BLaER1 treated with 17β-estradiol and CSF1 and Interleukin-3, amounts not matched to agents 10 nM and 100 nM (cell line): ENCODE data around the gene LIMD2.
A peak's percentile ranks its signal among the peaks of the same experiment; 100 is the strongest.

Experiments
- H3K27ac ChIP-seq, 11 experiments: shearing (Covaris generic); formaldehyde crosslinking; 2 replicates each; pipeline ENCODE4 v1.8.1; 2022
- H3K27me3 ChIP-seq, 11 experiments: shearing (Covaris generic); formaldehyde crosslinking; 2 replicates each; pipeline ENCODE4 v1.8.1; 2022
- H3K36me3 ChIP-seq, 11 experiments: shearing (Covaris generic); formaldehyde crosslinking; 2 replicates each; pipeline ENCODE4 v1.8.1; 2022
- H3K4me1 ChIP-seq, 10 experiments: shearing (Covaris generic); formaldehyde crosslinking; 2 replicates each; pipeline ENCODE4 v1.8.1; 2022
- H3K4me2 ChIP-seq, 11 experiments: shearing (Covaris generic); formaldehyde crosslinking; 2 replicates each; pipeline ENCODE4 v1.8.1; 2022
- H3K4me3 ChIP-seq, 10 experiments: shearing (Covaris generic); formaldehyde crosslinking; 2 replicates each; pipeline ENCODE4 v1.8.1; 2022
- H3K9ac ChIP-seq, 11 experiments: shearing (Covaris generic); formaldehyde crosslinking; 2 replicates each; pipeline ENCODE4 v1.8.1; 2022
- H3K9me3 ChIP-seq, 11 experiments: shearing (Covaris generic); formaldehyde crosslinking; replicated peaks in 1 of 11; 2 replicates each; pipeline ENCODE4 v1.8.1; 2022
- H4K20me1 ChIP-seq, 11 experiments: shearing (Covaris generic); formaldehyde crosslinking; 2 replicates each; pipeline ENCODE4 v1.8.1; 2022
- Cebpa-rat ChIP-seq, 11 experiments: shearing (Covaris generic); IDR thresholded peaks; 2 replicates each; pipeline ENCODE4 v1.8.1; 2022

LIMD2 gene

DNA sequence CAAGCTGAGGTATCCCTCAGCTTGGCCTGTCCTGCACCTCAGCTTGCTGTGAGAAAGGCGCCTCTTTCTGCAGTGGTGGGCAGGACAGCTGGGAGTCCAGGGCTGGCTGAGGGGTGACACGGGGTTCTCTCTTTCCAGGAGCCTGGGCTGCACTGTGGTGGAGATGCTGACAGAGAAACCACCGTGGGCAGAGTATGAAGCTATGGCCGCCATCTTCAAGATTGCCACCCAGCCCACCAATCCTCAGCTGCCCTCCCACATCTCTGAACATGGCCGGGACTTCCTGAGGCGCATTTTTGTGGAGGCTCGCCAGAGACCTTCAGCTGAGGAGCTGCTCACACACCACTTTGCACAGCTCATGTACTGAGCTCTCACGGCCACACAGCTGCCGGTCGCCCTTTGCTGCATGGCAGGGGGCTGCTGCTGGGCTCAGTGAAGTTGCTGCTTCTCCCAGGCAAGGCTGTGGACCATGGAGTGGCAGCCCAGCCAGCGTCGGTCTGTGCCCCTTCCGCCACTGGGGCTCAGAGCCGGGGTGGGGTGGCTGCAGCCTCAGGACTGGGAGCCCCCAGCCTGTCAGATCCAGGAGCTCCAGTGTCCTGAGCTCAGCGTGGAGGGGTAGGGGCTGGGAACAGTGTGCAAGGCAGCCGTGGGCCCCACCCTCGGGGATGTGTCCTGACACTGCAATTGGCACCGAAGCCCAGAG lies 6.4 kb downstream of the LIMD2 start:
- Histone ChIP-seq H3K36me3 (peaks cover 66 to 94% (median 83%) of the 10 kb centered on the region in 11 experiments), H3K4me1 (peaks cover 48 to 56% (median 50%) of the 10 kb centered on the region in 10 experiments), H3K27ac (peak overlapping the region in 6 of 11 experiments; percentile 23 to 100 (median 100); a peak in 8 of 22 replicates), H3K4me3 (no peak overlapping the region), H4K20me1 (peaks cover 41 to 100% (median 55%) of the 10 kb centered on the region in 11 experiments; a peak in 21 of 22 replicates), H3K4me2 (peak overlapping the region in 10 of 11 experiments; percentile 93 to 100 (median 99); a peak in 11 of 22 replicates), H3K9me3 (no peaks in the 10 kb centered on the region), H3K27me3 (no peaks in the 10 kb centered on the region), H3K9ac (peak overlapping the region in 7 of 11 experiments; percentile 29 to 60 (median 38); a peak in 9 of 22 replicates)
- no peak for TF ChIP-seq Cebpa-rat (IDR thresholded peaks at IDR 0.05)

DNA sequence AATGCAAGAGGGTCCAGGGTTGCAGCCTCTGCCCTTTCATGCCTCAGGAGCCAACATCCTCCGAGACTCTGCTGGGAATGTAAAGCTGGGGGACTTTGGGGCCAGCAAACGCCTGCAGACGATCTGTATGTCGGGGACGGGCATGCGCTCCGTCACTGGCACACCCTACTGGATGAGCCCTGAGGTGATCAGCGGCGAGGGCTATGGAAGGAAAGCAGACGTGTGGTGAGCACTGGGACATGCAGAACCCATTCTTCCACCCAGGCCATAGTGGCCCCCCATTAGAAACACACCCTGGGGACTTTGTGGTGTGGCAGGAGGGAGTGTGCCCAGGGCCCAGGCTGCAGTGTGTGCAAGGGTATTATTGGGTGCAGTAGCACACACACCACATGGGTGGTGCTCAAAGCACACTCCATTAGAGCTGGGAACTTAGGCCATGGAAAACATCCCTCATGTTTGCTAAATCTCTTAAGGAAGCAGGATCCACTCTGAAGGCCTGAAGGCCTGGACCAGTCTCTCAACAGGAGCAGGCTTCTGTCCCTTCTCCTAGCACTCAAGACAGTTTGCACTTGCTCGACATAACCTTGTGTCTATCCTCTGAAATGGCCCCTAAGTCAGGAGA lies 7.6 kb downstream of the LIMD2 start:
- Histone ChIP-seq H3K9ac (no peak overlapping the region), H3K4me3 (no peak overlapping the region), H3K9me3 (no peaks in the 10 kb centered on the region), H3K27ac (no peak overlapping the region), H3K4me2 (no peak overlapping the region), H3K4me1 (peaks cover 37 to 43% (median 39%) of the 10 kb centered on the region in 10 experiments), H3K36me3 (peaks cover 73 to 94% (median 82%) of the 10 kb centered on the region in 11 experiments), H3K27me3 (no peaks in the 10 kb centered on the region), H4K20me1 (peaks cover 29 to 94% (median 43%) of the 10 kb centered on the region in 11 experiments; a peak in 21 of 22 replicates)
- TF ChIP-seq Cebpa-rat (IDR thresholded peaks at IDR 0.05), result no peak

DNA sequence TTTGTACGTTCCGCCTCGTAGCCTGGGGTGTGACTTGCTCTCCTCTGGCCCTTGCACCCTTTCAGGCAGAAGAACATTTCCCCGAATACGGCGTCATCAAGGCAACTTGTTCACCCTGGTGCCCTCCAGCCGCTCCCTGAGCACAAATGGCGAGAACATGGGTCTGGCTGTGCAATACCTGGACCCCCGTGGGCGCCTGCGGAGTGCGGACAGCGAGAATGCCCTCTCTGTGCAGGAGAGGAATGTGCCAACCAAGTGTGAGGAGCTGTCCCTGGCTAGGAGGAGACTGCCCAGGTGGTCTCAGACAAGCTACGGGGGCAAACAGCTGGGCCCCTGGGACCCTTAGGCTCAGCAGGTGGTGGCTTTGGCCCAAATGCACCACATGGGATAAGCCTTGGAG lies 10.4 kb downstream of the LIMD2 start:
- H3K27ac ChIP-seq, result no peak overlapping the region
- H3K36me3 ChIP-seq, result peaks cover 84 to 100% (median 97%) of the 10 kb centered on the region in 11 experiments

DNA sequence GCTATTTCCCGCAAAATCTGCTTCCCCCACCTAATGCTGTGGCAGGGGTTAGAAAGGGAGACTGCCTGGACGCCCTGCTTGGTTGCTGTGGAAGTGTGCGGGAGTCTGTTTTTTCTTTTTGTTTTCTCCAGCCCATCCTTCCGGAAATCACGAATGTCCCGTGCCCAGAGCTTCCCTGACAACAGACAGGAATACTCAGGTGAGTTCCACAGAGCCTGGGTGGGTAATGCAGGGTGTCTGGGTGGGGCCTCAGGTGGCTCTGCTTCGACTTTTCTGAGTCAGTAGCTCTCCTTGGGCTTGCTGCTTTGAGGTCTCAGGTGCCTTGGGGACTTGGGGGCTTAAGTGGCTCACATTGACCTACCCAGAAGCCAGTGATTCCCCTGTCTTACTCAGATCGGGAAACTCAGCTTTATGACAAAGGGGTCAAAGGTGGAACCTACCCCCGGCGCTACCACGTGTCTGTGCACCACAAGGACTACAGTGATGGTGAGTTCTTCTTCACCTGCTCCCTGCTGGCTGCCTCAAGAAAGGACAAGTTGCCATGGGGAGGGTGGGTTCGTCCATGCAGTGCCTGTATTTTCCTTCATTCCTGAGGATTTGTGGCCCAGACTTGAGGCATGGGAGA lies 11.4 kb downstream of the LIMD2 start:
- Histone ChIP-seq H3K4me1 (peaks cover 0 to 5% (median 1%) of the 10 kb centered on the region in 10 experiments; a peak in 11 of 20 replicates), H3K36me3 (peaks cover 84 to 100% (median 97%) of the 10 kb centered on the region in 11 experiments), H3K27ac (no peak overlapping the region), H4K20me1 (peaks cover 0 to 67% (median 11%) of the 10 kb centered on the region in 11 experiments; a peak in 14 of 22 replicates), H3K9ac (no peak overlapping the region), H3K9me3 (no peaks in the 10 kb centered on the region), H3K27me3 (no peaks in the 10 kb centered on the region), H3K4me3 (no peak overlapping the region), H3K4me2 (no peak overlapping the region)
- TF ChIP-seq Cebpa-rat (IDR thresholded peaks at IDR 0.05), result no peak

More for the DNA sequence above, 10.4 kb downstream of the LIMD2 start:
- Histone ChIP-seq H3K27me3 (no peaks in the 10 kb centered on the region), H3K9me3 (no peaks in the 10 kb centered on the region), H3K4me3 (no peak overlapping the region), H3K4me2 (no peak overlapping the region), H3K9ac (no peak overlapping the region), H3K4me1 (peaks cover 9 to 15% (median 11%) of the 10 kb centered on the region in 10 experiments), H4K20me1 (peaks cover 3 to 72% (median 15%) of the 10 kb centered on the region in 11 experiments; a peak in 16 of 22 replicates)
- no peak for TF ChIP-seq Cebpa-rat (IDR thresholded peaks at IDR 0.05)

DNA sequence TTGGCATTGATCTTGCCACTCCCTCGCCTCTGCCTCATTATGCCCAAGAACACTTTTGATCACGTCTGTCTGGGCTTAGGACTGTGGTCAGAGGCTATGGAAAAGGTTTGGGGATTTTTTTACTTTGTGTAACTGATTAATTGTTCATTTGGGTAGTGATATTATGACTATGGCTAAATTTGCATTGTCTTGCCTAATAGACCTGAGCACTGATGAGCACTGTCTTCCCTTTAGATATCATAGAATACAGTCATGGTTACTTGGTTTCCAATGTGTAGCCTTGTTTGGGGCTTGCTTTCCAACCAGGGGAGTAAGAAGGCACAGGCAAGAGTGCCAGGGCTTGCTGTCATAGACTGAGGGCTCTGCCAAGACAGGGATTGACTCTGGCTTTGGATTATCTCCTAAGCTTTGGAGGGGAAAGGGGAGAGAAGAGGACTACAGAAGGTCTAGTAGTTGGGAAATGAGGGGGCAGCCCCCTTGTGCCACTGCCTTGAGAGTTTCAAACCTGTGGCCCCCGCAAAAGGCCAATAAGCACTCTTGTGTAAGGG lies 13.7 kb downstream of the LIMD2 start:
- Histone ChIP-seq H3K36me3 (peaks cover 84 to 100% (median 97%) of the 10 kb centered on the region in 11 experiments), H3K4me2 (no peak overlapping the region), H3K27me3 (no peaks in the 10 kb centered on the region), H3K27ac (no peak overlapping the region), H3K9ac (no peak overlapping the region), H3K4me3 (no peak overlapping the region), H4K20me1 (peaks cover 0 to 57% (median 5%) of the 10 kb centered on the region in 11 experiments; a peak in 12 of 22 replicates), H3K4me1 (peaks cover 0 to 18% (median 0%) of the 10 kb centered on the region in 10 experiments; a peak in 3 of 20 replicates), H3K9me3 (peaks cover 11 to 17% (median 15%) of the 10 kb centered on the region in 11 experiments; a peak in 21 of 22 replicates)
- TF ChIP-seq Cebpa-rat (IDR thresholded peaks at IDR 0.05), result no peak

DNA sequence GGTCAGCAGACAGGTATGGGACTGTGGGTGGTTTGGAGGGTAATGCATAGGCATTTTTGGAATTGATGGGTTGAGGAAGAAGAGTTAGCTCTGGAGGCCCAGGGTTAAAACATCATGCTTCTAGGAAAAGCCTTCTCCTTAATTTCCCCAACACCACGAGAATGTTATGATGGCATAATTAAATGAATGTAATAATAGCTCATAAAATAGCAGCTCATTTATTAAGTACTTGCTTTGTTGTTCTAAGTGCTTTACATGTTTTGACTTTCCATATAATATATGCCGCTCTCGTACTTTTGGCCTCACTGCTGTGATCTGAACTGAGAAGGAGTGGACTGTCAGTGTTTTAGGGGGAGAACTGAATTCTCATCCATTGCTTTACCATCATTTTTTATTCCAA lies 14.3 kb downstream of the LIMD2 start:
- no peak for TF ChIP-seq Cebpa-rat (IDR thresholded peaks at IDR 0.05)
- Histone ChIP-seq H3K27ac (no peak overlapping the region), H3K36me3 (peaks cover 84 to 100% (median 97%) of the 10 kb centered on the region in 11 experiments)

DNA sequence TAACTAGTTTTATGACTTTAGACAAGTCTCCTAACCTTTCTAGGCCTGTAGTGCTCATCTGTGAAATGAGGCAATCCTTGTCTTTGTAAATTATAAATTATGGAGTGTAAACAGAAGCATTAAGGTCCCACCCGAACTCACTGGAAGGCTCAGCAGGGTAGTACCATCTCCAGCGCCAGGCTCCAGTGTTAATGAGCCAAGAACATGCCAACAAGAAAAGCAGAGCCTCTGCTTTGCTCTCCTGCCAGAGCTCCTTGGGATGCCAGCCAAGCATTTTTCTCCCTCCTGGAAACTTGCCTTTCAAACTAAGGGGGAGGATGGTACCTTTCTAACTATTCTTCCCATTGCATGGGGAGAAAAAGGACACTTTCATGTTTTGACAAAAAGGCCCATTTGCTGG lies 14.9 kb downstream of the LIMD2 start:
- peaks cover 0 to 18% (median 0%) of the 10 kb centered on the region in 10 experiments; a peak in 3 of 20 replicates for H3K4me1 ChIP-seq
- H3K27ac ChIP-seq, result no peak overlapping the region
- H3K9ac ChIP-seq, result no peak overlapping the region
- H4K20me1 ChIP-seq, result peaks cover 0 to 54% (median 5%) of the 10 kb centered on the region in 11 experiments; a peak in 8 of 22 replicates
- H3K36me3 ChIP-seq, result peaks cover 84 to 100% (median 96%) of the 10 kb centered on the region in 11 experiments
- no peak for TF ChIP-seq Cebpa-rat (IDR thresholded peaks at IDR 0.05)
- no peak overlapping the region for H3K4me2 ChIP-seq
- H3K4me3 ChIP-seq, result no peak overlapping the region
- H3K27me3 ChIP-seq, result no peaks in the 10 kb centered on the region
- peaks cover 11 to 19% (median 15%) of the 10 kb centered on the region in 11 experiments; a peak in 21 of 22 replicates for H3K9me3 ChIP-seq

More for the DNA sequence above, 14.3 kb downstream of the LIMD2 start:
- Histone ChIP-seq H3K4me1 (peaks cover 0 to 18% (median 0%) of the 10 kb centered on the region in 10 experiments; a peak in 3 of 20 replicates), H3K9me3 (peaks cover 11 to 19% (median 15%) of the 10 kb centered on the region in 11 experiments; a peak in 21 of 22 replicates), H3K4me3 (no peak overlapping the region), H3K4me2 (no peak overlapping the region), H4K20me1 (peaks cover 0 to 57% (median 5%) of the 10 kb centered on the region in 11 experiments; a peak in 8 of 22 replicates), H3K9ac (no peak overlapping the region), H3K27me3 (no peaks in the 10 kb centered on the region)

DNA sequence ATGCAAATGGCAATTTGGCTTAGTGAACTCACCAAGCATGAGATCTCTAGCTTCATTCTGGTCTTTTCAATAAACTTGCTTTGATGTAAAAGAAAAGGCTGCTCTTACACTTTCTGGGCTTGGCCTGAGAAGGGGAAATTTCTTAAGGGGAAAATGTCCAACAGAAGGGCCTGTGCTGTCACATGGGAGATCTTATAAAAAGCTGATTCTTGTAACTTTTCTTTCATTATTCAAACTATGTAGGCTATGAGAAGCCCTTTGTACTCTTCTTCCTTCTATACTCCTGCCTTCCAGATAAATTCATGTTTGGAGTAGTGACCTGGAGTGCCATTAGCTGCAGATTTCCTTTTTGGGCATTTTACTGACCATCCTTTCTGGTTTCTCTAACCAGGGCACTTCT lies 16.9 kb downstream of the LIMD2 start:
- peak overlapping the region in 1 of 11 experiments; percentile 4; a peak in 1 of 22 replicates for H3K4me2 ChIP-seq
- peaks cover 72 to 100% (median 96%) of the 10 kb centered on the region in 11 experiments for H3K36me3 ChIP-seq
- peaks cover 0 to 18% (median 0%) of the 10 kb centered on the region in 10 experiments; a peak in 3 of 20 replicates for H3K4me1 ChIP-seq
- peaks cover 11 to 19% (median 15%) of the 10 kb centered on the region in 11 experiments; a peak in 21 of 22 replicates for H3K9me3 ChIP-seq
- no peak overlapping the region for H3K27ac ChIP-seq
- H4K20me1 ChIP-seq, result peaks cover 0 to 55% (median 0%) of the 10 kb centered on the region in 11 experiments; a peak in 5 of 22 replicates
- H3K27me3 ChIP-seq, result no peaks in the 10 kb centered on the region
- no peak overlapping the region for H3K4me3 ChIP-seq
- TF ChIP-seq Cebpa-rat (IDR thresholded peaks at IDR 0.05), result no peak
- H3K9ac ChIP-seq, result no peak overlapping the region
